WI38 (cell line): ENCODE data around the gene CARMIL3.
"Not testable (repeated sequence)": the region's sequence is repeated elsewhere in the genome, so short reads cannot be mapped to it uniquely, and the experiment has no call there.

ENCODE experiments used
- H3K4me3 ChIP-seq: 2 replicates; pipeline ENCODE4 v1.5.1; 2011; ENCODE audit warnings: low read depth, mild to moderate bottlenecking, control low read depth, low read length
- TF ChIP-seq, protein P1 (sequence below): IDR thresholded peaks from 2 replicates; pipeline ENCODE4 v1.5.1; 2012; ENCODE audit warnings: low read depth, mild to moderate bottlenecking, control low read depth, low read length

CARMIL3 gene

DNA sequence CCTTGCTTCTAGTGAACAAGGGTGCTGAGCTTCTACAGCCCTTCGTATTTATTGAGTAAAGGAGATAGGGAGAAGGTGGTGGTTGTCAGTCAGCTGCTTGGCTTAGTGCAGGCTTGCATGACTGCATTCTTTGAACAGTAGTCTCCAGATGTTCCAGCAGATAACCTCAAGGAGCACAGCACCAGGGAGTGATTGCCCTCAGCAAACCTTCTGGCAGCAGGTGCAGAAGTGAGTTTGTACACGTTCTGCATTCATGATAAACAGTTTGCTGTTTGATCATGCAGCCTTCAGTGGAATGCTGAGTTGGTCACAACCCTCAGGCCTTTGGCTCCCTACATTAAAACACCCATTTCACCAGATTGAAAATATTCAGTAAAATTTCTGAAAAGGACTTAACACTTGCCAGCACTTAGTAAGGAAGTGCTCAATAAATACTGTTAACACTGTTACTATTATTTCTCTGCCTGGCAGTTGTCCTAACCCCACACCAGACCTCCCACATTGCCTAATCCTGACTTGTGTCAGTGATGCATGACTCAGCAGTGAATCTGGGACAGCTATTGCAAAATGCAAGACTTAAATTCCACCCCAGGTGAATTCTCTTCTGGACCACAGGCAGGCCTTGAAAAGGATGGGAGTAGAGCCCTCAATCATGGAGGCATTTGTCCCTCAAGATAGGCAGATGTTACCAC lies 18.9 kb upstream of the CARMIL3 start:
- no peak overlapping the region for H3K4me3 ChIP-seq
- TF ChIP-seq, protein P1, sequence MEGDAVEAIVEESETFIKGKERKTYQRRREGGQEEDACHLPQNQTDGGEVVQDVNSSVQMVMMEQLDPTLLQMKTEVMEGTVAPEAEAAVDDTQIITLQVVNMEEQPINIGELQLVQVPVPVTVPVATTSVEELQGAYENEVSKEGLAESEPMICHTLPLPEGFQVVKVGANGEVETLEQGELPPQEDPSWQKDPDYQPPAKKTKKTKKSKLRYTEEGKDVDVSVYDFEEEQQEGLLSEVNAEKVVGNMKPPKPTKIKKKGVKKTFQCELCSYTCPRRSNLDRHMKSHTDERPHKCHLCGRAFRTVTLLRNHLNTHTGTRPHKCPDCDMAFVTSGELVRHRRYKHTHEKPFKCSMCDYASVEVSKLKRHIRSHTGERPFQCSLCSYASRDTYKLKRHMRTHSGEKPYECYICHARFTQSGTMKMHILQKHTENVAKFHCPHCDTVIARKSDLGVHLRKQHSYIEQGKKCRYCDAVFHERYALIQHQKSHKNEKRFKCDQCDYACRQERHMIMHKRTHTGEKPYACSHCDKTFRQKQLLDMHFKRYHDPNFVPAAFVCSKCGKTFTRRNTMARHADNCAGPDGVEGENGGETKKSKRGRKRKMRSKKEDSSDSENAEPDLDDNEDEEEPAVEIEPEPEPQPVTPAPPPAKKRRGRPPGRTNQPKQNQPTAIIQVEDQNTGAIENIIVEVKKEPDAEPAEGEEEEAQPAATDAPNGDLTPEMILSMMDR, result no peak

GRCh38 chr14:24035769-24036168 lies 16.0 kb upstream of the CARMIL3 start:
- H3K4me3 ChIP-seq, result peak overlapping the region; percentile 59

DNA sequence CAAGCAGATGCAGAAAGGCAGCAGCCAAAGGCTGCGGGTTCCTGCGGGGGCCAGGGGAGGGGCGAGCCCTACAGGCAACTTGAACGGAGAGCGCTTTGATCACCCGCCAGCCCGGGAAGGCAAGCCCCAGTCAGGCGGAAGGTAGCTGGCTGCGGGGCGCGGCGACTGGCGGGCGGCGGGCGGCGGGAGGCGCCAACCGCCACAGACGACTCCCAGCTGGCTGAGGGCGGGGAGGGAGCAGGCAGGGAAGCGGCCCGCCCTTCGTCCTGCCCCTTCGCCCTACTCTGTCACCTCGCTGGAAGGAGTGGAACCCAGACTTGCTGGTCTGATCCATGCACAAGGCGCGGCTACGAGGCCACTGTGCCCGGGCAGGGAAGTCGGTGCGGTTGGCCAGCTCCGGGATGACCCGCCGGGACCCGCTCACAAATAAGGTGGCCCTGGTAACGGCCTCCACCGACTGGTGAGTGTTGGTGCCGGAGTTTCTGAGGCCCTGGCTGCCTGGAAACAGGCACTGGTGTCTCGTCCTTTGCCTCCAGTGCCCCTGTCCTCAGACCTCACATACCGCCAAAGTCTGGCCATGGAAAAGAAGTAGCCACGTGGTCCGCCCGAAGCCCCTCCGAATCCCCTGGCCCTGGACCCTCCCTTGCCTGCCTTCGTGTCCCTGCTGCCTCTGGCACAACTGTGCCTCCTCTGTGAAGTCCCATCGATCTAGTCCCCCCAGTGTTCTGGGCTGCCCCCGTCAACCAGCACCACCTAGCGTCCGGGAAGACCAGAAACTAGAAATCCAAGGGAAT lies 15.4 kb upstream of the CARMIL3 start:
- H3K4me3 ChIP-seq, result peak overlapping the region; percentile 59
- TF ChIP-seq, protein P1, result peak; percentile 79

DNA sequence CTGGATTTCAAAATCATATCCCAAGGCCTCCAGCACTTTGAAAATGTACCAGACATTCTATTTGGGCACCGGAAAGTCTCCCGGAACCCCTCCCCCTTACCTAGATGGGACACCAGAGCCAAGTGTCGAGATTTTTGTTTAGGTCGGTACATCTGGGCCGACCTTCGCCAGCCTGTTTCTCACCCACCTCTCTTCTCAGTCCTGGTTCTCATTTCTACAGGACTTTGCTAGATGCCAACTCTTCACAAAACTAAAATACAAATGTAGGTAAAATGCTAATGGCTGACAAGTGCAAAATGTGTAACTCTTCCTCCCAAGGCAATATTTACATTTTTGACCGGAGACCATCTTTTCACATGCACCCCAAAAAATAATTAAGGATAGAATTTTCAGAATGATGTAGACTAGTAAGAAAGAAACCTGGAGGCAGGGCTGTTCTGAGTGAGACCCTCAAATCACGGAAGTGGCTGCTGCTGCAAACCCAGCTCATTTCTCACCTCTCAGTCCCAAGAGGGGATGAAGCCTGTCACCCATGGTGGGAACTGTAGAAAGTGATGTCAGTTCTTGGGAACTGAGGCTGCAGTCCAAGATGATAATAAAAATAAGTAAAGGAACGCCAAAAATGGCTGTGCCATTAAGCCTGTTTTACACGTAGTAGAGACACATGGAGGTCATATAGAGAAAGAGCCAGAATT lies 14.7 kb upstream of the CARMIL3 start:
- H3K4me3 ChIP-seq, result peak overlapping the region; percentile 59

DNA sequence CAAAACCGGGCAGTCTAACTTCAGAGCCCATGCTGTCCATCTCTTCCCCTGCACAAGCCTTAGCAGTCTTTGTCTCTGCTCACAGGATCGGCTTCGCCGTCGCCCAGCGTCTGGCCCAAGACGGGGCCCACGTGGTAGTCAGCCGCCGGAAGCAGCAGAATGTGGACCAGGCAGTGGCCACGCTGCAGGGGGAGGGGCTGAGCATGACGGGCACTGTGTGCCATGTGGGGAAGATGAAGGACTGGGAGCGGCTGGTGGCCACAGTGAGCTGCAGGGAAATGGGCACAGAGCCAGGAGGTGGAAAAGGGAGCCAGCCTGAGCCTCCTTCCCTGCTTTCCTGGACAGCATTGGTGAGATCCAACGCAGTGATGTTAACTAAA lies 14.2 kb upstream of the CARMIL3 start:
- TF ChIP-seq, protein P1, result no peak
- H3K4me3 ChIP-seq, result no peak overlapping the region

DNA sequence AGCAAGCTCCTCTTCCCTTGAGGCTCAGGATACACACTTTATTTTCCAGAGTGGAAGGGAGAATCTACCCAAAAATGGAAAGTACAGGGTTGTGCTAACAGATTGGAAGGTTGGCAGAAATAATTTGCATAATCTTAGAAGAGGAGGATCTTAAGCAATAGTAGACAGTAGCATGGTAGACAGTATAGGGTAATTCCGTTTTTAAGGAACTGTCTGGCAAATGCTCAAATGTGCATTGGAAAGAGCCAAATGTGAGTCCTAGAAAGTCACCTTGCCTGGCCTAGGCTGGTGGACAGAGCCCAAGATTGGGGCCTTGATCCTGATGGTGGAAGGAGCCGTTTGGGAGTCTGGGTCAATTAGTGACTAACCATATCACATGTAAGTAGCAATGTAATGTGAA lies 13.1 kb upstream of the CARMIL3 start:
- TF ChIP-seq, protein P1, result no peak
- H3K4me3 ChIP-seq, result no peak overlapping the region

GRCh38 chr14:24040692-24041091 lies 11.1 kb upstream of the CARMIL3 start:
- no peak overlapping the region for H3K4me3 ChIP-seq
- TF ChIP-seq, protein P1, result no peak

DNA sequence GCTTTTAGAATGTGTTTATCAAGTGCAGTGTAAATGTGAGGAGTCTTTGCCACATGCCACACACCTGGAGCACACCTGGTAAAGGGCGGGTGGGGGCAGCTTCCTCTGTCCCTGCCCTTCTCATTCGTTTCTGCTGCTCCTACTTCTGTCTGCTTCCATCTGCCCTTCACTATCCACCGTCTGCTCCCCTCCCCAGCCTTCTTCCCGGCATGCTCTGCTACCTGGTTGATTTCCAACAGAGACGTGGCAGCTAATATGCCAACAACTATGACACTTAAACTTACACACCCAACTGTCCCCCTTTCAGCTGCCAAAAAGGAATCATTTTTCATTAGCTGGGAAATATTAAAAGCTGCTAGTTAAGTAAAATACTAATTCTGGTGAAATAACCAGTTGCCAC lies 9.1 kb upstream of the CARMIL3 start:
- no peak overlapping the region for H3K4me3 ChIP-seq
- TF ChIP-seq, protein P1, result no peak

DNA sequence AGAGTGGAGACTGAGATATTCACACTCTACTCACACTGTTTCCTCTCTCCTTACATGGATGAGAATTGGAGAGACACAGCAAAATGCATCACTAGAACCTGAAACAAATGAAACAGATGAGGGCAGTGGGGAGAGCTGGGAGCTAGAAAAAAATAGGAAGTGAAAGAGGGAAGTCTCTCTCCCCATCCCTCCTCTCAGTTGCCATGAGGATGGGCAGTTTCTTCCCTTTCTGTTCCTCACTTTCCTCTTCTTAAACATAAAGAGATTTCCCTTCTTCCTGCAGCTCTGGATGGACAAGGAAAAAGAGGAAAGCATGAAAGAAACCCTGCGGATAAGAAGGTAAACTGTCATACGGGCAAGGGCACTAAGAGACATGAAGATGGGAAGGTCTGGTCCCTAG lies 2.8 kb upstream of the CARMIL3 start:
- not testable (repeated sequence) for H3K4me3 ChIP-seq

DNA sequence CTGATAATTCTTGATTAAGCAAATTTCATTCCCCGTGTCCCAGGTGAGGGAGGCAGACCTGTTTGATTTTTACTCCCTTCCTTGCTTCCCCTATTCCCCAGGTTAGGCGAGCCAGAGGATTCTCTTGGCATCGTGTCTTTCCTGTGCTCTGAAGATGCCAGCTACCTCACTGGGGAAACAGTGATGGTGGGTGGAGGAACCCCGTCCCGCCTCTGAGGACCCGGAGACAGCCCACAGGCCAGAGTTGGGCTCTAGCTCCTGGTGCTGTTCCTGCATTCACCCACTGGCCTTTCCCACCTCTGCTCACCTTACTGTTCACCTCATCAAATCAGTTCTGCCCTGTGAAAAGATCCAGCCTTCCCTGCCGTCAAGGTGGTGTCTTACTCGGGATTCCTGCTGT lies 1.1 kb upstream of the CARMIL3 start:
- H3K4me3 ChIP-seq, result not testable (repeated sequence)
